H9 (cell line): ENCODE measurements around the gene ABCD3. TPM values are rescaled to one million over a fixed set of nuclear protein-coding genes. Genes with fewer than 3 reads are reported as not detected.

Experiments
- DNase-seq: peaks from one replicate; pipeline ENCODE4 v3.0.0-alpha.2; 2017
- H2AFZ ChIP-seq: one replicate; pipeline ENCODE4 v1.6.1; 2013; ENCODE audit warnings: mild to moderate bottlenecking, low read length, control low read depth, moderate library complexity
- H2AK5ac ChIP-seq: 2 replicates; pipeline ENCODE4 v1.6.1; 2013; ENCODE audit warnings: low read length, control low read depth, mixed read lengths; ENCODE audit not compliant: insufficient read length
- H2BK120ac ChIP-seq: one replicate; pipeline ENCODE4 v1.6.1; 2013; ENCODE audit warnings: low read depth, mild to moderate bottlenecking, low read length, control low read depth, inconsistent platforms; ENCODE audit not compliant: poor library complexity, severe bottlenecking
- H2BK12ac ChIP-seq: 2 replicates; pipeline ENCODE4 v1.6.1; 2013; ENCODE audit warnings: low read length, control low read depth, mixed read lengths, low read depth; ENCODE audit not compliant: insufficient read length
- H2BK15ac ChIP-seq: 2 replicates; pipeline ENCODE4 v1.6.1; 2013; ENCODE audit warnings: low read depth, low read length, control low read depth
- H2BK20ac ChIP-seq: one replicate; pipeline ENCODE4 v1.6.1; 2013; ENCODE audit warnings: low read depth, mild to moderate bottlenecking, low read length, control low read depth, inconsistent platforms; ENCODE audit not compliant: poor library complexity, severe bottlenecking
- H2BK5ac ChIP-seq: 2 replicates; pipeline ENCODE4 v1.6.1; 2013; ENCODE audit warnings: low read length, control low read depth, mixed read lengths; ENCODE audit not compliant: insufficient read length
- H3K14ac ChIP-seq: 2 replicates; pipeline ENCODE4 v1.6.1; 2013; ENCODE audit warnings: low read length, control low read depth; ENCODE audit not compliant: insufficient read depth
- H3K18ac ChIP-seq: 2 replicates; pipeline ENCODE4 v1.6.1; 2013; ENCODE audit warnings: low read depth, mild to moderate bottlenecking, mixed read lengths, low read length, control low read depth; ENCODE audit not compliant: insufficient read length
- H3K23ac ChIP-seq: 2 replicates; pipeline ENCODE4 v1.6.1; 2013; ENCODE audit warnings: low read length, control low read depth, mixed read lengths, low read depth; ENCODE audit not compliant: insufficient read length
- H3K23me2 ChIP-seq: 2 replicates; pipeline ENCODE4 v1.6.1; 2013; ENCODE audit warnings: low read depth, mild to moderate bottlenecking, mixed read lengths, low read length, control low read depth; ENCODE audit not compliant: insufficient read length, poor library complexity, severe bottlenecking
- H3K27ac ChIP-seq: 2 replicates; pipeline ENCODE4 v1.5.1; 2013; ENCODE audit warnings: low read length, control low read depth, mixed read lengths, low read depth; ENCODE audit not compliant: insufficient read length
- H3K27me3 ChIP-seq: 2 replicates; pipeline ENCODE4 v1.6.1; 2013; ENCODE audit warnings: low read length, control low read depth, inconsistent platforms; ENCODE audit not compliant: insufficient read depth
- H3K4ac ChIP-seq: 2 replicates; pipeline ENCODE4 v1.6.1; 2013; ENCODE audit warnings: low read depth, mild to moderate bottlenecking, control low read depth, inconsistent platforms, low read length, moderate library complexity
- H3K4me1 ChIP-seq: 2 replicates; pipeline ENCODE4 v1.6.1; 2013; ENCODE audit warnings: low read length, control low read depth, inconsistent platforms; ENCODE audit not compliant: insufficient read depth
- H3K4me2 ChIP-seq: 2 replicates; pipeline ENCODE4 v1.6.1; 2013; ENCODE audit warnings: low read length, control low read depth, mixed read lengths; ENCODE audit not compliant: insufficient read length, insufficient read depth
- H3K56ac ChIP-seq: 2 replicates; pipeline ENCODE4 v1.6.1; 2013; ENCODE audit warnings: low read depth, mild to moderate bottlenecking, mixed read lengths, low read length, control low read depth; ENCODE audit not compliant: insufficient read length
- H3K79me1 ChIP-seq: 2 replicates; pipeline ENCODE4 v1.6.1; 2013; ENCODE audit warnings: low read depth, mild to moderate bottlenecking, moderate library complexity, low read length, control low read depth, inconsistent platforms; ENCODE audit not compliant: insufficient read depth, poor library complexity, severe bottlenecking
- H3K79me2 ChIP-seq: 2 replicates; pipeline ENCODE4 v1.6.1; 2013; ENCODE audit warnings: low read length, control low read depth, inconsistent platforms; ENCODE audit not compliant: insufficient read depth
- H3K9ac ChIP-seq: 2 replicates; pipeline ENCODE4 v1.6.1; 2013; ENCODE audit warnings: low read length, control low read depth, mixed read lengths; ENCODE audit not compliant: insufficient read length; ENCODE audit errors: extremely low read depth
- H3K9me3 ChIP-seq: one replicate; pipeline ENCODE4 v1.6.1; 2013; ENCODE audit warnings: low read depth, low read length, inconsistent platforms; ENCODE audit not compliant: control insufficient read depth
- H3T11ph ChIP-seq: one replicate; pipeline ENCODE4 v1.6.1; 2013; ENCODE audit warnings: mild to moderate bottlenecking, low read length, control low read depth, inconsistent platforms
- H4K20me1 ChIP-seq: one replicate; pipeline ENCODE4 v1.6.1; 2013; ENCODE audit not compliant: control insufficient read depth, insufficient read length, insufficient read depth
- H4K5ac ChIP-seq: 2 replicates; pipeline ENCODE4 v1.6.1; 2013; ENCODE audit warnings: low read depth, mild to moderate bottlenecking, mixed read lengths, low read length, control low read depth; ENCODE audit not compliant: insufficient read length
- H4K8ac ChIP-seq: replicated peaks from 2 replicates; pipeline ENCODE4 v1.6.1; 2013; ENCODE audit warnings: low read length, control low read depth, mixed read lengths, low read depth; ENCODE audit not compliant: insufficient read length
- H4K91ac ChIP-seq: 2 replicates; pipeline ENCODE4 v1.6.1; 2013; ENCODE audit warnings: low read depth, mild to moderate bottlenecking, moderate library complexity, mixed read lengths, low read length, control low read depth; ENCODE audit not compliant: insufficient read length
- H3K27ac Mint-ChIP-seq, 3 experiments: 2 replicates in 2 of 3; 3 replicates in 1 of 3; pipeline ENCODE4 v1.8.0; 2020 to 2021; ENCODE audit warnings: mixed read lengths in 3 of 3, mild to moderate bottlenecking in 1 of 3, moderate library complexity in 1 of 3
- H3K27me3 Mint-ChIP-seq: 2 replicates; pipeline ENCODE4 v1.8.0; 2021; ENCODE audit warnings: low read depth, mild to moderate bottlenecking, moderate library complexity, mixed read lengths
- H3K36me3 Mint-ChIP-seq, 3 experiments: 2 replicates in 2 of 3; 3 replicates in 1 of 3; pipeline ENCODE4 v1.8.0; 2020 to 2021; ENCODE audit warnings: low read depth in 3 of 3, mixed read lengths in 3 of 3; ENCODE audit not compliant: insufficient read depth in 1 of 3
- H3K4me1 Mint-ChIP-seq, 2 experiments: 2 replicates each; pipeline ENCODE4 v1.8.0; 2020; ENCODE audit warnings: mixed read lengths in 2 of 2
- H3K4me3 Mint-ChIP-seq, 2 experiments: 2 replicates in 1 of 2; 3 replicates in 1 of 2; pipeline ENCODE4 v1.8.0; 2020 to 2021; ENCODE audit warnings: mild to moderate bottlenecking in 2 of 2, mixed read lengths in 2 of 2, moderate library complexity in 1 of 2
- H3K9me3 Mint-ChIP-seq, 2 experiments: 2 replicates in 1 of 2; 3 replicates in 1 of 2; pipeline ENCODE4 v1.8.0; 2020; ENCODE audit warnings: mild to moderate bottlenecking in 2 of 2, mixed read lengths in 2 of 2, moderate library complexity in 1 of 2
- CTCF ChIP-seq: fragments of 200-600 bp; sonication (generic); conservative IDR thresholded peaks from 3 replicates; pipeline ENCODE4 v1.8.0; 2021; ENCODE audit warnings: antibody characterized with exemption, mild to moderate bottlenecking
- WGBS: extraction: QIAGEN DNeasy Blood & Tissue Kit; methylation state at CpG from one replicate; pipeline ENCODE4 v1.1.7; 2013; ENCODE audit warnings: missing lambda C conversion rate, low lambda C conversion rate, mixed read lengths; ENCODE audit not compliant: insufficient read length; ENCODE audit errors: extremely low coverage; 5-methylcytosine and 5-hydroxymethylcytosine counted together
- total RNA-seq: library from RNA; stranded (reverse); gene quantifications from 2 replicates; pipeline ENCODE4 v1.2.1, GENCODE V29; 2021

The ABCD3 gene
- total RNA-seq, 1 experiment from 2014 or later = 32.0 TPM

DNA sequence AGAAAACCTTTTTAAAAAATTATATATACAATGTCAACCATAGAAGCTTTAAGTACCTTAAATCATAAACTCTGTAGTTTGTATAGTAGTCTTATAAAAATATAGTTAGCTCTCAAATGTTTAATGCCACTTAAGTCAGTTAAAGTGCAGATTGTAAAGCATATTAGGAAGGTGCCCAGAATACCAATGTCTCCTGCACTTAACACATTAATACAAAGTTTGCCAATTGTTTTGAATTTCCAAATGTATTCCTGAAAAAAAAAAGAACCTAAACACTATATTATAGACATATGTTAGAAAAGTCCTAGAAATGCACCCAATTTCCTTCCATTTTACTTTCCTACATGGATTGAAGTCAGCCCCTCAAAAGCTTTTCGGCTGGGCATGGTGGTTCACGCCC, 111.2 kb downstream of the ABCD3 start:
- no peak for TF ChIP-seq CTCF
- H4K8ac ChIP-seq = no peak overlapping the region
- H2BK12ac ChIP-seq = no peak overlapping the region
- H3K56ac ChIP-seq = no peak overlapping the region
- H2AFZ ChIP-seq = no peak overlapping the region
- no peaks in the 10 kb centered on the region for H3K23me2 ChIP-seq
- no peak overlapping the region for H3K23ac ChIP-seq
- H2AK5ac ChIP-seq = no peak overlapping the region
- Mint-ChIP-seq H3K4me1 (peaks cover 18 to 21% of the 10 kb centered on the region in 2 experiments), H3K36me3 (peaks cover 11 to 48% (median 28%) of the 10 kb centered on the region in 3 experiments; a peak in 5 of 7 replicates), H3K27me3 (no peaks in the 10 kb centered on the region), H3K27ac (no peak overlapping the region), H3K4me3 (no peak overlapping the region), H3K9me3 (no peaks in the 10 kb centered on the region)
- H2BK5ac ChIP-seq = no peak overlapping the region
- H2BK20ac ChIP-seq = no peak overlapping the region
- H2BK120ac ChIP-seq = no peak overlapping the region
- H4K91ac ChIP-seq = no peak overlapping the region
- H2BK15ac ChIP-seq = no peak overlapping the region
- peaks cover 2% of the 10 kb centered on the region; the same call in 1 of the 2 replicates for H3K4me1 ChIP-seq
- H3K9me3 ChIP-seq = no peaks in the 10 kb centered on the region
- H3T11ph ChIP-seq = no peak overlapping the region
- H3K27me3 ChIP-seq = no peaks in the 10 kb centered on the region
- no peaks in the 10 kb centered on the region for H3K79me2 ChIP-seq
- H3K4ac ChIP-seq = no peak overlapping the region
- no peak overlapping the region for H3K9ac ChIP-seq
- H4K20me1 ChIP-seq = no peaks in the 10 kb centered on the region
- H4K5ac ChIP-seq = no peak overlapping the region
- no peak overlapping the region for H3K4me2 ChIP-seq
- H3K27ac ChIP-seq = no peak overlapping the region
- H3K79me1 ChIP-seq = no peaks in the 10 kb centered on the region
- no peak overlapping the region for H3K18ac ChIP-seq
- no CpG with 5 or more reads among the region's 2 CpGs for WGBS
- no peak for DNase-seq
- H3K14ac ChIP-seq = no peak overlapping the region
